Renal pelvis (tissue), 4 donors: Measurements from ENCODE around the gene STIM1. TPM values are rescaled to one million over a fixed set of nuclear protein-coding genes. Genes with fewer than 3 reads are reported as not detected.

ENCODE experiments used
- DNase-seq: peaks from one replicate; pipeline ENCODE4 v3.0.0-alpha.2; 2013
- polyA plus RNA-seq, 3 donors: library from polyadenylated mRNA; unstranded; fragments of 120-200 nt; gene quantifications; one replicate each; pipeline ENCODE4 v1.2.1, GENCODE V29; 2013; ENCODE audit not compliant: insufficient read length in 3 of 3

Gene STIM1
- polyA plus RNA-seq, 3 donors: 31.3 to 41.6 (median 33.2) TPM

GRCh38 chr11:3947061-3947460 is 91.6 kb downstream of the STIM1 start:
- peak; percentile 76 for DNase-seq

- DNase-seq: no peak
Measured at GRCh38 chr11:3949125-3949524, 93.7 kb downstream of the STIM1 start.

DNA sequence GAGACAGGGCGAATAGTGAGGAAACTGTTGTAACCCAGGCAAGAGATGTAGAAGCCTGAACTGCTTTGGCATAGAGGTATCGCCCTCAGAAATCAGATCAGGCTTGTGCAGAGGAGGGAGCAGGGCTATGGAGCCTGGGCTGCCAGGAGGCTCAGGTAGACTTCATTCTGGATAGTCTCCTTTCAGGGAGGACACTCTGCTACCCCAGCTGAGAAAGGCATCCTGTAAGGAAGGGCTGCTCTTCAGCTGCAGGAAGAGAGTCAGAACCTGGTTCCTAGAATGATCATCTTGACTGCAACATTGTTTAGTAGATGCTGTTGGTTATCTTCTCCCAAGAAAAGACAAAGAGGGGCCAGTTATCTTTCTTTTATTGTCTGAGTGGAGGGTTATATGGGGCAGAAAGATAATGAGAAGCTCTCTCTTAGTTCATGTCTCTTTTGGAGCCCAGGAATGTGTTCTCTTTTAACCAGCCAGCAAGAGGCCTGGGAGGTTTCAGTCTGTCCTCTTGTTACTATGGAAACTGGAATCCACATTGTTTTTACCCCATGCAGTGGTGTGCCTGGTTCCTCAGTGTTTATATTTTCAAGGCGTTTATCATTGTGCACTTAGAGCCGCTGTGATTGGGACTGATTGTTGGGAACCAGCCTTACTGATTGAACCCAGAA is 95.7 kb downstream of the STIM1 start:
- DNase-seq: no peak

GRCh38 chr11:3952715-3953114 is 97.3 kb downstream of the STIM1 start:
- no peak for DNase-seq

- no peak for DNase-seq
Measured at GRCh38 chr11:3953327-3953726, 97.9 kb downstream of the STIM1 start.

GRCh38 chr11:3954448-3955298 is 99.2 kb downstream of the STIM1 start:
- no peak for DNase-seq

GRCh38 chr11:3955299-3955665 is 99.8 kb downstream of the STIM1 start:
- no peak for DNase-seq

DNA sequence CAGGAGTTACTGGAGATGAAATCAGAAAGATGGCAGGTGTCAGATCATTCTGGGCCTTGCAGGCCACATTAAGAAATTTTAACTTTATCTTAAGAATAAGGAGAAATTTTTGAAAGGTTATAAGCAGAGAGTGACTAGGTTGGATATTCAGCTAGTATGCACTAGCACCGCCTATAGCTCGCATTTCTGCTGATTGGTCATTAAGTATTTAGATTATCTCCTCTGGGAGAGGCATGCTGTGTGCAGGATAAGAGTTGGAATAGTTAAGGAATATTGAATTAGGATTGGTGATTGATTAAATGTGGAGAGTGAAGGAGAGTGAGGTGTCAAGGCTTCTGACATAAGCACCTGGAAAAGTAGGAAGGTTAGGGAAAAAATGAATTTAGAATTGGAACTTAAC is 100.6 kb downstream of the STIM1 start:
- DNase-seq: no peak

DNA sequence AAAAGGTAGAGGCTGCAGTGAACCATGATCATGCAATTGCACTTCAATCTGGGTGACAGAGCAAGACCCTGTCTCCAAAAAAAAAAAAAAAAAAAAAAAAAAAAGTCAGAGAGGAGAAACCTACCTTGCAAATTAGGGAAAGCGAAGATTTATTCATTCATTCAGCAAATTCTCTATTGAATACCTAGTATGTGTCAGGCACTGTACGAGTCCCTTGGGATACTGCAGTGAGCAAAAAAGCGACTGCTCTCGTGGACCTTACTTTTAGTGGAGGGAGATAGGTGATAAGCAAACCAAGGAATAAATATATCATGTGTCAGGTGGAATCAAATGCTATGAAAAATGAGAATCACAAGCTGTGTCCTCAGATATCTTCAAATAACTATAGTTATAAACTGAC is 101.3 kb downstream of the STIM1 start:
- DNase-seq: no peak

DNA sequence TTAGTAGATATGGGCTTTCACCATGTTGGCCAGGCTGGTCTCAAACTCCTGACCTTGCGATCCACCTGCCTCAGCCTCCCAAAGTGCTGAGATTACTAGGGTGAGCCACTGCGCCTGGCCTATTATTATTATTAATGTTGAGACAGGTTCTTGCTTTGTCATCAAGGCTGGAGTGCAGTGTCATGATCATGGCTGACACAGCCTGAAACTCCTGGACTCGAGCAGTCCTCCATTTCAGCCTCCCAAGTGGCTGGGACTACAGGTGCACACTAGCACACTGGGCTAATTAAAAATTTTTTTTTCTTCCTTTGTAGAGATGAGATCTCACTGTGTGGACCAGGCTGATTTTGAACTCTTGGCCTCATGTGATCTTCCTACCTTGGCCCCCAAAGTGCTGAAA is 102.0 kb downstream of the STIM1 start:
- no peak for DNase-seq

DNA sequence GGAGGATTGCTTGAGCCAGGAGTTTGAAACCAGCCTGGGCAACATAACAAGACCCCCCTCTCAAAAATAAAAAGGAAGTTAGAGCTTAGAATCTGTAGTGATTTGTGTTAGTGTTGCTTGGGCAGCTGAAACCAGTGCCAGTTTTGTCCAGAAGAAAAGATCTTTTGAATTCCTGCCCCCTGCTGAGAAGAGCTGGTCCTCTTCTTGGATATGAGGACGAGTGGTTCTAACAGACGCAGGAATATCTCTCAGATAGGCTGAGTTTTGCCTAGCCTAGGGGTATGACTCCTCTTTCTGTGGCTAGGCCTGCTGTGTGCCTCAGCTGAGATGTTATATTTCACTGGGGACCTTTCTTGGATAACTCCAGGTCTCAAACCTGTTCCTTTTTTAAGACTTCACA is 102.8 kb downstream of the STIM1 start:
- DNase-seq: no peak

- DNase-seq: no peak
Measured at GRCh38 chr11:3959015-3959902, 103.8 kb downstream of the STIM1 start.

- DNase-seq: no peak
Measured at GRCh38 chr11:3959903-3960265, 104.4 kb downstream of the STIM1 start.

DNA sequence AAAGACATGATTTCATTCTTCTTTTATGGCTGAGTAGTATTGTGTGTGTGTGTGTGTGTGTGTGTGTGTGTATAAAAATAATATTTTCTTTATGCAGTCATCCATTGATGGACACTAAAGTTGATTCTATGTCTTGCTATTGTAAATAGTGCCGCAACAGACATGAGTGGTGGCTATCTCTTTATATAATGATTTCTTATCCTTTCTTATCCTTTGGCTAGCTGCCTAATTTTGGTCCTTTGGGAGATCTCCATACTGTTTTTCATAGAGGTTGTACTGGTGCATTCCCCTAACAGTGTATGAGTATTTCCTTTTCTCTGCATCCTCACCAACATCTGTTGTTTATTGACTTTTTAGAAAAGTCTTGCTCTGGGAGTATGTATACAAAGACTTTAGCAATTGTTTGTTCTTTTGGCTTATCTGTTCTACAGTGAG is 107.0 kb downstream of the STIM1 start:
- DNase-seq: no peak

GRCh38 chr11:3964056-3964455 is 108.6 kb downstream of the STIM1 start:
- no peak for DNase-seq

GRCh38 chr11:3964935-3965604 is 109.6 kb downstream of the STIM1 start:
- DNase-seq: no peak

- DNase-seq: no peak
Measured at GRCh38 chr11:3967695-3968094, 112.2 kb downstream of the STIM1 start.

DNA sequence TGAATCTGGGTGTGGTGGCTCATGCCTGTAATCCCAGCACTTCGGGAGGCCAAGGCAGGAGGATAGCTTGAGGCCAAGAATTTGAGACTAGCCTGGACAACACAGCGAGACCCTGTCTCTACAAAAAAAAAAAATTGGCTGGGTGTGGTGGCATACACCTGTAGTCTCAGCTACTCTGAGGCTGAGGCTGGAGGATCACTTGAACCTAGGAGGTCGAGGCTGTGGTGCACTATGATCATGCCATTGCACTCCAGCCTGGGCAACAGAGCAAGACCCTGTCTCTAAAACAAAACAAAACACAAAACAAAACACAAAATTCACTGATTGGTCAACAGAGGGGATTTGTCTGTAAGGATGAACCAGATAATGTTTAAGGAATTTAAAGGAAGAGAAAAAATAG is 113.7 kb downstream of the STIM1 start:
- no peak for DNase-seq

DNA sequence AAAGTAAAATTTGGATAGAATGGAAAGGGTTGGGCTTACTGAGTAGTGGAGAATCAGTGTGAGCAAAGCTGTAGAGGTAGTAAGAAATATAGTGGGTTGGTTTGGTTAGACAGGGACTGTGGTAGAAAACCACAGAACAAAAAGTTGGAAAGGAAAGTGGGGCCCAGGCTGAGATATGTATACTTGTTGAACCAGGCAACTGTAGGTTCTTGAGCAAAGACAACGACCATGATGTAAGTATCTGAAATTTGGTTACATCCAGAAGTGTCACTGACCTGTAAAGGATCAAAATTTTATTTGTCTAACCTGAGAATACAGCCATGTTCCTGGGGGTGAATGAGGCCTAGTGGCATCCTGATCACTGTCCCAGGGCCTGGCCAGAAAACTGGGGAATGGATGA is 114.1 kb downstream of the STIM1 start:
- no peak for DNase-seq

- DNase-seq: no peak
Measured at GRCh38 chr11:3970108-3970507, 114.6 kb downstream of the STIM1 start.

GRCh38 chr11:3971756-3972404 is 116.4 kb downstream of the STIM1 start:
- no peak for DNase-seq
